Adrenal gland (tissue), 5 donors: ENCODE results near the gene RIC8A.

Experiments used
- CTCF ChIP-seq, 6 experiments: fragments of 450-650 bp in 4 of 6; fragments of 200-600 bp in 2 of 6; sonication (generic) in 1 of 6; IDR thresholded peaks; 1 replicate in 5 of 6; 2 replicates in 1 of 6; pipeline versions ENCODE4 v1.5.1 to v1.8.0; 2016 to 2021; ENCODE audit warnings: antibody characterized with exemption in 6 of 6, mild to moderate bottlenecking in 2 of 6, moderate library complexity in 1 of 6
- POLR2A ChIP-seq, 2 donors: fragments of 450-650 bp; IDR thresholded peaks; one replicate each; pipeline ENCODE4 v1.6.1; 2017; ENCODE audit warnings: antibody characterized with exemption in 2 of 2, mild to moderate bottlenecking in 2 of 2, moderate library complexity in 1 of 2
- donor health status: DM: no; HTN: no; CAD: no.

GRCh38 chr11:214083-214482 is 6.6 kb downstream of the RIC8A start:
- no peak for TF ChIP-seq CTCF (IDR thresholded peaks at IDR 0.05)
- TF ChIP-seq POLR2A (IDR thresholded peaks at IDR 0.05), result no peak
